IPS-18a (cell line): Measurements from ENCODE around the gene ARF6.
"Not testable (repeated sequence)": the region's sequence is repeated elsewhere in the genome, so short reads cannot be mapped to it uniquely, and the experiment has no call there.

Experiments used
- H3K27ac ChIP-seq: one replicate; pipeline ENCODE4 v1.5.1; 2013; ENCODE audit warnings: low read length
- H3K27me3 ChIP-seq: one replicate; pipeline ENCODE4 v1.6.1; 2013; ENCODE audit warnings: mild to moderate bottlenecking, low read length; ENCODE audit not compliant: control insufficient read depth, insufficient read depth
- H3K36me3 ChIP-seq: one replicate; pipeline ENCODE4 v1.6.1; 2013; ENCODE audit warnings: low read depth, low read length; ENCODE audit not compliant: control insufficient read depth
- H3K4me1 ChIP-seq: one replicate; pipeline ENCODE4 v1.6.1; 2013; ENCODE audit warnings: low read depth, low read length; ENCODE audit not compliant: control insufficient read depth
- H3K4me3 ChIP-seq: one replicate; pipeline ENCODE4 v1.5.1; 2013; ENCODE audit warnings: low read length
- H3K9ac ChIP-seq: one replicate; pipeline ENCODE4 v1.6.1; 2013; ENCODE audit warnings: mild to moderate bottlenecking, low read length, moderate library complexity
- H3K9me3 ChIP-seq: one replicate; pipeline ENCODE4 v1.6.1; 2013; ENCODE audit warnings: low read depth, low read length; ENCODE audit not compliant: control insufficient read depth

ARF6 gene

DNA sequence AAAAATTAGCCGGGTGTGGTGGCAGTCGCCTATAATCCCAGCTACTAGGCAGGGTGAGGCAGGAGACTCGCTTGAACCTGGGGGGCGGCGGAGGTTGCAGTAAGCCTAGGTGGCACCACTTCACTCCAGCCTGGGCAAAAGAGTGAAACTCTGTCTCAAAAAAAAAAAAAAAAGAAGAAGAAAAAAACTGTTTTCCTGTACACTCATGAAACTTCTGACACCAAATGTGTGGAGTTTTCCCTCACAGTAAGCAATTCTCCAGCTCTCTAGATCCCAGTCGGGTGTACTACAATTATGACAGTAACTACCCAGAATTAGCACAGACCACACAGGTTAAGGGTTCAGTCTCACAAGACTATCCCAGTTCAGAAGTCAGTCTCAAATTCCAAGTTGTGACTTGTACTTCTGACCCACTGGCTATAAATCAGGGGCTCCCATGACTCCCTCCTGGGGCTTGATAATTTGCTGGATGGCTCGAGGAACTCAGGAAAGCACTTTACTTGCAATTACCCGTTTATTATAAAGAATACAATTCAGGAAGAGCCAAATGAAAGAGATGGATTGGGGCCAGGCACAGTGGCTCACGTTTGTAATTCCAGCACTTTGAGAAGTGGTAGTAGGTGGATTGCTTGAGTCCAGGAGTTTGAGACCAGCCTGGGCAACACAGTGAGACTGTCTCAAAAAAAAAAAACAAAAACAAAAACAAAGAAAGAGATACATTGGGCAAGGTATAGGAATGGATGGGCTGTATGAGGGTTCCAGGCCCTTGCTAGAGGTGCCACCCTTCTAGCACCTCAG lies 12.4 kb upstream of the ARF6 start:
- H3K9me3 ChIP-seq = no peaks in the 10 kb centered on the region
- no peaks in the 10 kb centered on the region for H3K27me3 ChIP-seq
- no peak overlapping the region for H3K4me3 ChIP-seq
- H3K36me3 ChIP-seq = no peaks in the 10 kb centered on the region
- H3K27ac ChIP-seq = no peak overlapping the region
- H3K9ac ChIP-seq = no peak overlapping the region
- peaks cover 16% of the 10 kb centered on the region for H3K4me1 ChIP-seq

DNA sequence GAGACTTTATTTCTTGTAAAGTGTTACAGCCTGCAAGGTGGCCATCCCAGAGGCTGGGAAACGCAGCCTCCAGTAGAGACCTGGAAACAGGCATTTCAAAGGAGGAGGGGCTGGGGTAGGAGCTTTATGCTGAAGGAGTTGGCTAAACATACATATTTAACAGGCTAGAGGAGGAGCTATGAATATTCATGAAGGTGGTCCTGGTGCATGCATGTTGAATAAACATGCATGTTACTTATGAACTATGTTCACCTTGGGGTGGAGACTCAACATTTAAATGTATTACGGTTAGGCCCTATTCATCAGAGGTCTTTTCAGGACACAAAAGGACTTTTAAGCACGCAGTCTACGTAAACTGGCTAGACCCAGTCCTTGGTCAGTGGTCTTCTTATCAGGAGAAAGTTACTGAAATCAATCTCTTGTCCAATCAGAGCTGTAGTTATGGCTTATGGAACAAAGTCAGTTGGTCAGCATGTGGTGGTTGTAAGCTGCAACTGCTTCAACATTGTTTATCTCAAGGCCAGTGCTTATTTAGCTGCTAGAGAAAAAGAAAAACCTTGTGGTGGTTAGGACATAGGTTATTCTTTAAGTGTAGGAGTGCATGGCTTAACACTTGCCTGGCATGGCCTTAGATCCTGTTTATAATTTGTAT lies 11.4 kb upstream of the ARF6 start:
- H3K9me3 ChIP-seq = no peaks in the 10 kb centered on the region

GRCh38 chr14:49882826-49883694 lies 9.8 kb upstream of the ARF6 start:
- Histone ChIP-seq H3K9me3 (no peaks in the 10 kb centered on the region), H3K9ac (no peak overlapping the region), H3K27ac (no peak overlapping the region), H3K4me1 (peaks cover 16% of the 10 kb centered on the region), H3K4me3 (no peak overlapping the region), H3K27me3 (no peaks in the 10 kb centered on the region), H3K36me3 (no peaks in the 10 kb centered on the region)

More for the DNA sequence above, 11.4 kb upstream of the ARF6 start:
- no peak overlapping the region for H3K4me3 ChIP-seq
- H3K9ac ChIP-seq = no peak overlapping the region
- no peaks in the 10 kb centered on the region for H3K27me3 ChIP-seq
- peaks cover 16% of the 10 kb centered on the region for H3K4me1 ChIP-seq
- H3K36me3 ChIP-seq = no peaks in the 10 kb centered on the region
- no peak overlapping the region for H3K27ac ChIP-seq

GRCh38 chr14:49886523-49886922 lies 6.4 kb upstream of the ARF6 start:
- Histone ChIP-seq H3K9me3 (no peaks in the 10 kb centered on the region), H3K4me1 (peaks cover 16% of the 10 kb centered on the region), H3K36me3 (no peaks in the 10 kb centered on the region), H3K9ac (no peak overlapping the region), H3K27ac (no peak overlapping the region), H3K27me3 (no peaks in the 10 kb centered on the region), H3K4me3 (no peak overlapping the region)

DNA sequence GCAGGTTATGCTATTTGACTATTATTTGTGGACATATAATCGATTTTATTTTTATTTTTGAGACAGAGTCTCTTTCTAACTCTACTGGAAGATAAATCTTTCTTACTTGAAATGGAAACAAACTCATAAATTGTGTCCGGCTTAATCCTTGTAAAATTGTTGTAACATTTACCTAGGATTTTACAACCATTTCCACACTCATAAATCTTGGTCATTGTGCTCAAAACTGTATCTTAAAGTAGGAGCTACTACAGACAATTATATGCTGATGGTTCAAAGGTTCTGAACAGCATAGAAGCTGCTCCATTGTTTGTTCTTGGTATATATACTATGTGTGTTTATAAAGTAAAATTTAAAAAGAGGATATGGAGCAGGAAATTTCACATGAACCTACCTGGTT lies 4.6 kb upstream of the ARF6 start:
- Histone ChIP-seq H3K9me3 (no peaks in the 10 kb centered on the region), H3K9ac (no peak overlapping the region), H3K27me3 (no peaks in the 10 kb centered on the region), H3K27ac (no peak overlapping the region), H3K36me3 (no peaks in the 10 kb centered on the region), H3K4me3 (no peak overlapping the region), H3K4me1 (peaks cover 9% of the 10 kb centered on the region)

GRCh38 chr14:49892301-49892635 lies 614 bp upstream of the ARF6 start:
- Histone ChIP-seq H3K27me3 (no peaks in the 10 kb centered on the region), H3K4me1 (peaks cover 16% of the 10 kb centered on the region), H3K9me3 (no peaks in the 10 kb centered on the region)

DNA sequence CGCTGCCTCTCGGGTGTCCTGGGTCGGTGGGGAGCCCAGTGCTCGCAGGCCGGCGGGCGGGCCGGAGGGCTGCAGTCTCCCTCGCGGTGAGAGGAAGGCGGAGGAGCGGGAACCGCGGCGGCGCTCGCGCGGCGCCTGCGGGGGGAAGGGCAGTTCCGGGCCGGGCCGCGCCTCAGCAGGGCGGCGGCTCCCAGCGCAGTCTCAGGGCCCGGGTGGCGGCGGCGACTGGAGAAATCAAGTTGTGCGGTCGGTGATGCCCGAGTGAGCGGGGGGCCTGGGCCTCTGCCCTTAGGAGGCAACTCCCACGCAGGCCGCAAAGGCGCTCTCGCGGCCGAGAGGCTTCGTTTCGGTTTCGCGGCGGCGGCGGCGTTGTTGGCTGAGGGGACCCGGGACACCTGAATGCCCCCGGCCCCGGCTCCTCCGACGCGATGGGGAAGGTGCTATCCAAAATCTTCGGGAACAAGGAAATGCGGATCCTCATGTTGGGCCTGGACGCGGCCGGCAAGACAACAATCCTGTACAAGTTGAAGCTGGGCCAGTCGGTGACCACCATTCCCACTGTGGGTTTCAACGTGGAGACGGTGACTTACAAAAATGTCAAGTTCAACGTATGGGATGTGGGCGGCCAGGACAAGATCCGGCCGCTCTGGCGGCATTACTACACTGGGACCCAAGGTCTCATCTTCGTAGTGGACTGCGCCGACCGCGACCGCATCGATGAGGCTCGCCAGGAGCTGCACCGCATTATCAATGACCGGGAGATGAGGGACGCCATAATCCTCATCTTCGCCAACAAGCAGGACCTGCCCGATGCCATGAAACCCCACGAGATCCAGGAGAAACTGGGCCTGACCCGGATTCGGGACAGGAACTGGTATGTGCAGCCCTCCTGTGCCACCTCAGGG lies 679 bp downstream of the ARF6 start:
- Histone ChIP-seq H3K4me1 (peaks cover 16% of the 10 kb centered on the region), H3K9ac (peak overlapping the region; percentile 96), H3K36me3 (peaks cover 16% of the 10 kb centered on the region), H3K4me3 (peak overlapping the region; percentile 93), H3K9me3 (no peaks in the 10 kb centered on the region), H3K27me3 (no peaks in the 10 kb centered on the region), H3K27ac (peak overlapping the region; percentile 87)

More at GRCh38 chr14:49892301-49892635, 614 bp upstream of the ARF6 start:
- Histone ChIP-seq H3K4me3 (peak overlapping the region; percentile 93), H3K27ac (peak overlapping the region; percentile 84), H3K36me3 (peaks cover 16% of the 10 kb centered on the region), H3K9ac (peak overlapping the region; percentile 96)

DNA sequence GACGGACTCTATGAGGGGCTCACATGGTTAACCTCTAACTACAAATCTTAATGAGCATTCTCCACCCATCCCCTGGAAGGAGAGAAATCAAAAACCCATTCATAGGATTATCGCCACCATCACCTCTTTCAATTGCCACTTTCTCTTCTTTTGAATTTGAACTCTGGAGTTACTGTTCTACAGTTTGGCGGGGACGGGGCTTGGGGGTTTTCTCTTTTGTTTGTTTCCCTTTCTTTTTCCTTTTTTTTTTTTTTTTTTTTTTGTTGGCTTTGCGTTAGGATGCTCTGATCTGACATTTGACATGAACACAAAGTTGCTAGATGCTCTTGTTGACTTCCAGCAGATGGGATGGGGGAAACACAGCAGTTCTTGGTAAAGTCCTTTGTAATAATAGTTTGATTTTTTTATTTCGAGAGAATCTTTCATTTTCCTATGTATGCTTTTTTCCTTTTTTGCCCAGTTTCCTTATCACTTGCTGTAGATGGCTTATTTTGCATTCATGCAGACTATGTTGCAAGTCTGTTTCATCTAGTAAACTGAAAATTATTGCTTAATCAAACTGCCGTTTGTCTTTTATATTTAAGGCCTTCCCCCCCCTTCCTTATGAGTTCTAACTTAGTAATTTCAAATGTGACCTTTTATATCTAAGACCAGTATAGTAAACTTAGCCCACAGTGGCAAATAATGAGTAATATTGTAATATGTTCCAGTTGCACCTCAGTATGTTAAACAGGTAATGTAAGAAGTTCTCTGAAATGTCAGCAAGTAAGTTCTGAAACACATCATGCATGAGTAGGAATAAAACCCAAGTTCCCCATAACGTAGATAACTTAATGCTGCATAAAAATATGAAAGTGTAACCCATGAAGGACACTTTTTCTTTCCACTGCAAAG lies 1.6 kb downstream of the ARF6 start:
- H3K36me3 ChIP-seq = peaks cover 16% of the 10 kb centered on the region
- peak overlapping the region; percentile 2 for H3K27ac ChIP-seq
- H3K4me1 ChIP-seq = peaks cover 16% of the 10 kb centered on the region

GRCh38 chr14:49895480-49895879 lies 2.6 kb downstream of the ARF6 start:
- Histone ChIP-seq H3K4me1 (peaks cover 16% of the 10 kb centered on the region), H3K27me3 (no peaks in the 10 kb centered on the region), H3K9me3 (no peaks in the 10 kb centered on the region), H3K27ac (no peak overlapping the region), H3K36me3 (peaks cover 16% of the 10 kb centered on the region), H3K9ac (peak overlapping the region; percentile 96), H3K4me3 (peak overlapping the region; percentile 93)

More for the DNA sequence above, 1.6 kb downstream of the ARF6 start:
- Histone ChIP-seq H3K4me3 (peak overlapping the region; percentile 93), H3K9ac (peak overlapping the region; percentile 96)
- not testable (repeated sequence) for H3K27me3 ChIP-seq, H3K9me3 ChIP-seq

DNA sequence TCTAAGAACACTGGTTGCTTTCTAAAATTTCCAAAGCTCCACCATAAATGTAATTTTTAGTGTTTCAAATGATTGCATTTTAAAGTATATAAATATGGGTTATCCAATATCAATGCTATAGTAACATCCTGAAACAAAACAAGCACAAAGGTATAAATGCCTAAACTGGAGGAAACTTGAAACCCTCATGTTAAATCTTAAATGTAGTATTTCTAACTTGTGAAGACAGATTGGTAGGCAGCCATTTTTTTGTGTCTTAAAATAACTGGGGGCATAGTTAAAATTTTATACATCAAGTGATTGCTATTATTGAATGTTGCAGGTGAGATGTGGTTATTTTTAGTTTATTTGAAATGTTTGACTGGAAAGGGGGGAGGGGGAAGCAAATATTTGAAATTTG lies 3.4 kb downstream of the ARF6 start:
- not testable (repeated sequence) for H3K27ac ChIP-seq, H3K27me3 ChIP-seq, H3K9ac ChIP-seq, H3K9me3 ChIP-seq
- H3K36me3 ChIP-seq = peaks cover 16% of the 10 kb centered on the region
- peak overlapping the region; percentile 30 for H3K4me3 ChIP-seq
- peaks cover 16% of the 10 kb centered on the region for H3K4me1 ChIP-seq
